ENCODE results near the gene CCBE1.

DNA sequence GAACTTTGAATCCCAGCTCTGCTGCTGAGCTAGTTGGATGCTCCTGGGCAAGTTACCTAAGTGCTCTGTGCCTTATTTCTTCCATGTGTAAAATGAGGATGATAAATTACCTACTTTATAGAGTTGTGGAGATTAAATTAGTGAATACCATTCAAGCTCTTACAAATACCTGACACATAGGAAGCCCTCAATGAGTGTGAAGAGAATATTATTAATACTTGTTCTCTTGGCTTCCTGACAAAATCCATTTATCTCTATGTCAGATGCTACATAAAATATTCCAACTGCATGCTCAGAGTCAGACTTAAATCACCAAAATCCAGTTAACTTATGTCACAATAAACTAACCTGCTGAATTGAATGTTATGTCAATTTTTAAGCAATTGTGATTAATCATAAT, 42.9 kb upstream of the CCBE1 start:
- TF ChIP-seq SIN3A (IDR thresholded peaks at IDR 0.05; ENCODE audit: borderline replicate concordance, insufficient read depth, low read length) (no peak), TAF1 (IDR thresholded peaks at IDR 0.05; ENCODE audit: borderline replicate concordance, insufficient read depth, low read length) (no peak), REST (IDR thresholded peaks at IDR 0.05; ENCODE audit: insufficient read depth in 1 of 2, low read depth in 2 of 2, low read length in 2 of 2) (no peak)

Data from PFSK-1 (cell line).